ENCODE data around the gene NAA50.

GRCh38 chr3:113744941-113745755 lies 901 bp downstream of the NAA50 start:
- TF ChIP-seq CTCF (IDR thresholded peaks at IDR 0.05; ENCODE audit: extremely low read depth in 1 of 2, insufficient read depth in 1 of 2, low read depth in 1 of 2, low read length in 2 of 2), result peak; percentile 53 to 62
- no peak for TF ChIP-seq GATA2 (IDR thresholded peaks at IDR 0.05; ENCODE audit: insufficient read depth, insufficient read length, low read depth, low read length)
- no peak for TF ChIP-seq MYC (IDR thresholded peaks at IDR 0.05; ENCODE audit: low read depth, low read length)
- peak; percentile 28 for TF ChIP-seq POLR2AphosphoS5 (IDR thresholded peaks at IDR 0.05; ENCODE audit: insufficient read depth, low read depth, low read length)
- peak; percentile 14 for TF ChIP-seq POLR2A (IDR thresholded peaks at IDR 0.05; ENCODE audit: low read depth, low read length)
- TF ChIP-seq EZH2 (IDR thresholded peaks at IDR 0.05; ENCODE audit: borderline replicate concordance, low read depth, low read length, severe bottlenecking), result no peak
